EL (cell line): ENCODE results near the gene GPR176.

ENCODE experiments used
- DNase-seq: peaks from one replicate; pipeline ENCODE4 v3.0.0-alpha.2; 2016

Gene GPR176

GRCh38 chr15:39781147-39781966 is 138.7 kb downstream of the GPR176 start:
- no peak for DNase-seq

- no peak for DNase-seq
These were observed 142.0 kb downstream of the GPR176 start for GRCh38 chr15:39778021-39778420.

- no peak for DNase-seq
These were observed 142.6 kb downstream of the GPR176 start for GRCh38 chr15:39777496-39777895.

- DNase-seq = no peak
These were observed 144.0 kb downstream of the GPR176 start for GRCh38 chr15:39776068-39776467.

- no peak for DNase-seq
These were observed 145.3 kb downstream of the GPR176 start for GRCh38 chr15:39774688-39775267.

- peak; percentile 87 for DNase-seq
These were observed 149.0 kb downstream of the GPR176 start for GRCh38 chr15:39770748-39771689.

GRCh38 chr15:39767921-39768320 is 152.1 kb downstream of the GPR176 start:
- DNase-seq = no peak

- DNase-seq = no peak
These were observed 159.1 kb downstream of the GPR176 start for GRCh38 chr15:39761006-39761405.

- DNase-seq = peak; percentile 60
These were observed 163.1 kb downstream of the GPR176 start for GRCh38 chr15:39756806-39757522.

- no peak for DNase-seq
These were observed 167.1 kb downstream of the GPR176 start for GRCh38 chr15:39752991-39753390.

- DNase-seq = no peak
These were observed 167.8 kb downstream of the GPR176 start for GRCh38 chr15:39752246-39752645.
